Astrocyte (in vitro differentiated cells and primary cell): ENCODE results near the gene FCRLA. TPM values are rescaled to one million over a fixed set of nuclear protein-coding genes. Genes with fewer than 3 reads are reported as not detected.
A peak's percentile ranks its signal among the peaks of the same experiment; 100 is the strongest.

Experiments used
- DNase-seq: peaks from one replicate; pipeline ENCODE4 v3.0.0-alpha.2; 2010; ENCODE audit warnings: low read depth
- FAIRE-seq: peaks from 2 replicates; lab custom pipeline; 2011; peaks lifted over from hg19 to GRCh38; lab: Jason Lieb, UNC
- H2AFZ ChIP-seq: 2 replicates; pipeline ENCODE4 v1.6.0; 2012; ENCODE audit warnings: low read depth, low read length, inconsistent platforms
- H3K27ac ChIP-seq: 2 replicates; pipeline ENCODE4 v1.5.1; 2011; ENCODE audit warnings: low read depth, low read length, inconsistent platforms
- H3K27me3 ChIP-seq: 2 replicates; pipeline ENCODE4 v1.6.0; 2011; ENCODE audit warnings: low read length, inconsistent platforms; ENCODE audit not compliant: insufficient read depth
- H3K36me3 ChIP-seq: 2 replicates; pipeline ENCODE4 v1.5.1; 2011; ENCODE audit warnings: low read length, inconsistent platforms; ENCODE audit not compliant: insufficient read depth
- H3K4me1 ChIP-seq: 2 replicates; pipeline ENCODE4 v1.5.1; 2011; ENCODE audit warnings: low read length, inconsistent platforms; ENCODE audit not compliant: insufficient read depth
- H3K4me2 ChIP-seq: 2 replicates; pipeline ENCODE4 v1.6.0; 2012; ENCODE audit warnings: low read length, inconsistent platforms
- H3K4me3 ChIP-seq: 2 replicates; pipeline ENCODE4 v1.5.1; 2011; ENCODE audit warnings: low read depth, mild to moderate bottlenecking, low read length, inconsistent platforms; ENCODE audit not compliant: insufficient read depth
- H3K79me2 ChIP-seq: 2 replicates; pipeline ENCODE4 v1.6.0; 2012; ENCODE audit warnings: mild to moderate bottlenecking, low read length, inconsistent platforms; ENCODE audit not compliant: insufficient read depth
- H3K9ac ChIP-seq: 2 replicates; pipeline ENCODE4 v1.6.0; 2012; ENCODE audit warnings: mild to moderate bottlenecking, low read length, inconsistent platforms
- H3K9me3 ChIP-seq: 2 replicates; pipeline ENCODE4 v1.5.1; 2012; ENCODE audit warnings: low read depth, mild to moderate bottlenecking, low read length, inconsistent platforms; ENCODE audit not compliant: insufficient read depth
- H4K20me1 ChIP-seq: 2 replicates; pipeline ENCODE4 v1.6.0; 2012; ENCODE audit warnings: low read length, inconsistent platforms; ENCODE audit not compliant: insufficient read depth
- H3K27ac Mint-ChIP-seq: one replicate; pipeline ENCODE4 v1.8.0; 2021; ENCODE audit warnings: mild to moderate bottlenecking, mixed read lengths; ENCODE audit not compliant: unreplicated experiment
- H3K27me3 Mint-ChIP-seq: one replicate; pipeline ENCODE4 v1.8.0; 2021; ENCODE audit warnings: low read depth, mixed read lengths; ENCODE audit not compliant: unreplicated experiment
- H3K36me3 Mint-ChIP-seq: one replicate; pipeline ENCODE4 v1.8.0; 2021; ENCODE audit warnings: low read depth, mixed read lengths; ENCODE audit not compliant: unreplicated experiment
- H3K4me1 Mint-ChIP-seq: one replicate; pipeline ENCODE4 v1.8.0; 2021; ENCODE audit warnings: low read depth, mixed read lengths; ENCODE audit not compliant: unreplicated experiment
- H3K4me3 Mint-ChIP-seq: one replicate; pipeline ENCODE4 v1.8.0; 2021; ENCODE audit warnings: mild to moderate bottlenecking, moderate library complexity, mixed read lengths; ENCODE audit not compliant: unreplicated experiment
- H3K9me3 Mint-ChIP-seq: one replicate; pipeline ENCODE4 v1.8.0; 2021; ENCODE audit warnings: mild to moderate bottlenecking, mixed read lengths; ENCODE audit not compliant: unreplicated experiment
- EZH2 ChIP-seq: IDR thresholded peaks from 2 replicates; pipeline ENCODE4 v1.6.1; 2012; ENCODE audit warnings: mild to moderate bottlenecking, low read length, inconsistent platforms; ENCODE audit not compliant: insufficient read depth
- total RNA-seq: library from RNA; stranded (reverse); gene quantifications from 2 replicates; pipeline ENCODE4 v1.2.1, GENCODE V29; 2021
- TF ChIP-seq, protein P1 (sequence below): IDR thresholded peaks from 2 replicates; pipeline ENCODE4 v1.5.1; 2011; ENCODE audit warnings: low read depth, mild to moderate bottlenecking, inconsistent platforms, low read length, moderate library complexity; ENCODE audit not compliant: insufficient read depth

FCRLA gene
- total RNA-seq, 1 donor from 2014 or later = 0.45 TPM

DNA sequence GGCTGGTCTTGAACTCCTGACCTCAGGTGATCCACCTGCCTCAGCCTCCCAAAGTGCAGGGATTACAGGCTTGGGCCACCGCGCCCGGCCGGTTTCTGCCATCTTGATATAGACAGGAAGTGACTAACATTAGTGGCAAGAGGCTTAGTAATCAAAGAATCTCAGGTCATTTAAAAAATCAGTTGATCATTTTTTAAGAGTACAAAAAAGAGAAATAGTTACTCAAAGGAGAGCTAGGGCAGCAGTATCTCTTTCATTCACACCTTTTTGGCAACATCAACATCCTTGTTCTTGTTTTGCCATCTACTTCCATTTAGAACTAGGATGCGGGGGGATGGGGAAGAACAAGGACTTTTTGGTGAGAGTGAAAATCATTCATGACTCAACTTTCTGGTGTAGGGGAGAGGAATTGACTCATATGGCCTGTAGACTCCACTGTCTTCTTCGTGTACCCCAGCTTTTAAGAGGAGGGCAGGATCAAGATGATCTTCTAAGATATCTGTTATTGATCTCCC is 23.1 kb downstream of the FCRLA start:
- no peaks in the 10 kb centered on the region for H3K9me3 ChIP-seq
- H3K79me2 ChIP-seq = no peaks in the 10 kb centered on the region
- no peak for TF ChIP-seq EZH2
- TF ChIP-seq, protein P1, sequence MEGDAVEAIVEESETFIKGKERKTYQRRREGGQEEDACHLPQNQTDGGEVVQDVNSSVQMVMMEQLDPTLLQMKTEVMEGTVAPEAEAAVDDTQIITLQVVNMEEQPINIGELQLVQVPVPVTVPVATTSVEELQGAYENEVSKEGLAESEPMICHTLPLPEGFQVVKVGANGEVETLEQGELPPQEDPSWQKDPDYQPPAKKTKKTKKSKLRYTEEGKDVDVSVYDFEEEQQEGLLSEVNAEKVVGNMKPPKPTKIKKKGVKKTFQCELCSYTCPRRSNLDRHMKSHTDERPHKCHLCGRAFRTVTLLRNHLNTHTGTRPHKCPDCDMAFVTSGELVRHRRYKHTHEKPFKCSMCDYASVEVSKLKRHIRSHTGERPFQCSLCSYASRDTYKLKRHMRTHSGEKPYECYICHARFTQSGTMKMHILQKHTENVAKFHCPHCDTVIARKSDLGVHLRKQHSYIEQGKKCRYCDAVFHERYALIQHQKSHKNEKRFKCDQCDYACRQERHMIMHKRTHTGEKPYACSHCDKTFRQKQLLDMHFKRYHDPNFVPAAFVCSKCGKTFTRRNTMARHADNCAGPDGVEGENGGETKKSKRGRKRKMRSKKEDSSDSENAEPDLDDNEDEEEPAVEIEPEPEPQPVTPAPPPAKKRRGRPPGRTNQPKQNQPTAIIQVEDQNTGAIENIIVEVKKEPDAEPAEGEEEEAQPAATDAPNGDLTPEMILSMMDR = no peak
- Mint-ChIP-seq H3K4me1 (peaks cover 26% of the 10 kb centered on the region), H3K9me3 (no peaks in the 10 kb centered on the region), H3K27ac (no peak overlapping the region), H3K27me3 (peaks cover 4% of the 10 kb centered on the region), H3K4me3 (no peak overlapping the region), H3K36me3 (no peaks in the 10 kb centered on the region)
- H3K27me3 ChIP-seq = no peaks in the 10 kb centered on the region
- peak overlapping the region; percentile 47 for H3K27ac ChIP-seq
- peak; percentile 54 for FAIRE-seq
- H3K4me1 ChIP-seq = peaks cover 23% of the 10 kb centered on the region
- H3K4me2 ChIP-seq = peak overlapping the region; percentile 64
- DNase-seq = peak; percentile 59
- H2AFZ ChIP-seq = peak overlapping the region; percentile 20
- H3K9ac ChIP-seq = no peak overlapping the region
- H4K20me1 ChIP-seq = no peaks in the 10 kb centered on the region
- H3K4me3 ChIP-seq = peak overlapping the region; percentile 10
- no peaks in the 10 kb centered on the region for H3K36me3 ChIP-seq

DNA sequence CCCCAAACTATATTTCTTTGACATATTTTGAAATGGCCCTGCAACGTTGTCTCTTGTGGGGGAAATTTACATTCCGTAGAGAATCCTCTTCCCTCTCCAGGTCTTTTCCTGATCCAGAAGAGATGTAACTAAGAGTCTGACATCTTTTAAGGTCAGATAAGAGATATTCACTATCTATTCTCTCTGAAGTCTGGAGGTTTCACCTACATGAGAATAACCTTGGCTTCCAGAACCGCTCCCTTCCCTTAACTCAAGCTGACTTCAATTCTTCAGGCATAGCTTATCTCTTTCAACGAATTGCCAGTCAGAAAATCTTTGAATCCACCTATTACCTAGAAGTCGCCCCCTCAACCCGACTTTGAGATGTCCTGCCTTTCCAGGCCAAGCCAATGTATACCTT is 24.2 kb downstream of the FCRLA start:
- peaks cover 8% of the 10 kb centered on the region for H3K27me3 Mint-ChIP-seq
- Histone ChIP-seq H4K20me1 (no peaks in the 10 kb centered on the region), H3K4me2 (no peak overlapping the region), H3K9me3 (no peaks in the 10 kb centered on the region), H3K36me3 (no peaks in the 10 kb centered on the region), H3K9ac (no peak overlapping the region), H3K27ac (no peak overlapping the region), H3K4me1 (peaks cover 20% of the 10 kb centered on the region), H3K79me2 (no peaks in the 10 kb centered on the region), H3K4me3 (no peak overlapping the region), H2AFZ (no peak overlapping the region), H3K27me3 (no peaks in the 10 kb centered on the region)
- no peaks in the 10 kb centered on the region for H3K36me3 Mint-ChIP-seq
- H3K4me3 Mint-ChIP-seq = no peak overlapping the region
- no peak for FAIRE-seq
- H3K4me1 Mint-ChIP-seq = peaks cover 21% of the 10 kb centered on the region
- no peaks in the 10 kb centered on the region for H3K9me3 Mint-ChIP-seq
- TF ChIP-seq, protein P1 = no peak
- TF ChIP-seq EZH2 = no peak
- H3K27ac Mint-ChIP-seq = no peak overlapping the region
- DNase-seq = no peak

DNA sequence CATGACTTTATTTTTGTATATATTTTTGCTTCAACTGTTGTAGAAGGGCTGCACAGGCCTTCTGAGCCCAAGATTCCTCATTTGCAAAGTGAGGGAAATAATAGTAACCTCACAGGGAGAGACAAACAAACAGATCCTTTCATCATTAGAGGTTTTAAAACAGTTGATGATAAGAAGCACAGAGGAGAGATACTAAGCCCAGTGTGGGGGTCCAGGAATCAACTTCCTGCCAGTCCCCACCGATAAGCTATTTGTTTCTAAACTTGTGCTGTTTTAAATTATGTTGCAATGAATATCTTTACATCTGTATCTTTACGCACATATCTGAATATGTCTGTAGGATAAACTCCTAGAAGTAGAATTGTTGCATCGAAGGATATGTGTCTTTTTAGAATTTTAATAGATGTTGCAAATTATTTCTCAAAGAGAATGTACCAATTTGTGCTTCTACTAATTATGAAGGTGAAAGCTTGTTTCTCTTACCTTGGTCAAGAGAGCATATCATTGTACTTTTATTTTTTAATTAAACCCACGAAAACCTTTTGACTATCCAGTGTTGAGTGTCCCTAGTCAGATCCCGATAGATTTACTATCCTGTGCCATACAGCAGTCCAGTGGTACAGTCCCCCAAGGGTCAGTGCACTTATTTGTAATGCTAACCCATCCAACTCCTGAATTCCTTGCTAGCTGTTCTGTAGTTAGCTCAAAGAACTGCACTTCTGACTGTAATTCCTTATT is 25.1 kb downstream of the FCRLA start:
- peaks cover 26% of the 10 kb centered on the region for H3K4me1 ChIP-seq
- no peaks in the 10 kb centered on the region for H3K79me2 ChIP-seq
- Mint-ChIP-seq H3K27me3 (peaks cover 10% of the 10 kb centered on the region), H3K4me3 (no peak overlapping the region), H3K9me3 (no peaks in the 10 kb centered on the region), H3K36me3 (no peaks in the 10 kb centered on the region), H3K4me1 (peaks cover 22% of the 10 kb centered on the region), H3K27ac (no peak overlapping the region)
- H2AFZ ChIP-seq = no peak overlapping the region
- no peak overlapping the region for H3K27ac ChIP-seq
- H3K4me2 ChIP-seq = no peak overlapping the region
- TF ChIP-seq, protein P1 = no peak
- no peak for TF ChIP-seq EZH2
- FAIRE-seq (no peak), DNase-seq (no peak)
- H3K9me3 ChIP-seq = no peaks in the 10 kb centered on the region
- no peaks in the 10 kb centered on the region for H3K36me3 ChIP-seq
- H3K27me3 ChIP-seq = no peaks in the 10 kb centered on the region
- no peak overlapping the region for H3K4me3 ChIP-seq
- H4K20me1 ChIP-seq = no peaks in the 10 kb centered on the region
- H3K9ac ChIP-seq = no peak overlapping the region
